Measurements from ENCODE around the gene MED26. TPM values are rescaled to one million over a fixed set of nuclear protein-coding genes. Genes with fewer than 3 reads are reported as not detected.
A peak's percentile ranks its signal among the peaks of the same experiment; 100 is the strongest.
"Not testable (repeated sequence)": the region's sequence is repeated elsewhere in the genome, so short reads cannot be mapped to it uniquely, and the experiment has no call there.

The MED26 gene
- total and polyA plus RNA-seq, 5 donors = 4.5 to 6.1 (median 5.4) TPM

- H3K27me3 ChIP-seq (ENCODE audit: control insufficient read depth, insufficient read depth) = no peaks in the 10 kb centered on the region
- H3K4me1 ChIP-seq (ENCODE audit: control insufficient read depth, insufficient read depth, low read length) = no peaks in the 10 kb centered on the region
- WGBS = 85% methylated on average over 8 of the region's 8 CpGs
- no peaks in the 10 kb centered on the region for H3K9me3 ChIP-seq (ENCODE audit: control insufficient read depth, low read length)
- DNase-seq (peak in 1 of 3 donors; percentile 31), ATAC-seq (no peak)
- no peak overlapping the region for H3K27ac ChIP-seq (ENCODE audit: low read length)
- H3K4me3 ChIP-seq (ENCODE audit: low read length) = no peak overlapping the region
- intact Hi-C loops (cut with DNase I) = no loop called here
Observed at GRCh38 chr19:16561382-16561781, 66.6 kb downstream of the MED26 start.

GRCh38 chr19:16559780-16560276 is 68.2 kb downstream of the MED26 start:
- Histone ChIP-seq H3K27ac (ENCODE audit: low read length) (no peak overlapping the region), H3K4me1 (ENCODE audit: control insufficient read depth, insufficient read depth, low read length) (no peaks in the 10 kb centered on the region)
- intact Hi-C loops (cut with DNase I) = no loop called here

DNA sequence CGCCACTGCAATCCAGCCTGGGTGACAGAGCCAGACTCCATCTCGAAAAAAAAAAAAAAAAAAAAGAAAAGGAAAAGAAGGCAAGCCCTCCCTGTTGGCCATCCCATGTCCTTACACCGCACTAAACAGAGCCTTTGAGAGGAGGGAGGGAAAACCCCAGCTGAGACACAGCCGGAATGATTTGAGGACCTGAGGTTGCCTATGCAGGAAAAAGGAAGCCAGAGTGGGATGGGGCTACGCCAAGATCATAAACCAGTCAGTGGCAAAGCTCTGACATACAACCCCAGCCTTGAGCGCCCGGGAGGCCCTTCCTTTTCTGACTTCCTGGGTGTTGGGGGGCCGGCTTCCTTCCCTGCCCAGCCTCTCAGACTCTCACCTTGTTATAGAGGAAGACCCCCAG is 73.2 kb downstream of the MED26 start:
- ATAC-seq = no peak
- Histone ChIP-seq H3K4me1 (ENCODE audit: control insufficient read depth, insufficient read depth, low read length) (no peaks in the 10 kb centered on the region), H3K27ac (ENCODE audit: low read length) (no peak overlapping the region), H3K27me3 (ENCODE audit: control insufficient read depth, insufficient read depth) (no peaks in the 10 kb centered on the region), H3K4me3 (ENCODE audit: low read length) (no peak overlapping the region), H3K9me3 (ENCODE audit: control insufficient read depth, low read length) (no peaks in the 10 kb centered on the region)
- 87% methylated on average over 8 of the region's 8 CpGs for WGBS
- DNase-seq = peak in 1 of 3 donors; percentile 20
- intact Hi-C loops (cut with DNase I) = no loop called here

More at GRCh38 chr19:16559780-16560276, 68.2 kb downstream of the MED26 start:
- 84% methylated on average over 10 of the region's 10 CpGs for WGBS
- ATAC-seq = no peak
- Histone ChIP-seq H3K9me3 (ENCODE audit: control insufficient read depth, low read length) (no peaks in the 10 kb centered on the region), H3K4me3 (ENCODE audit: low read length) (no peak overlapping the region), H3K27me3 (ENCODE audit: control insufficient read depth, insufficient read depth) (no peaks in the 10 kb centered on the region)
- DNase-seq = peak in 1 of 3 donors; percentile 15

DNA sequence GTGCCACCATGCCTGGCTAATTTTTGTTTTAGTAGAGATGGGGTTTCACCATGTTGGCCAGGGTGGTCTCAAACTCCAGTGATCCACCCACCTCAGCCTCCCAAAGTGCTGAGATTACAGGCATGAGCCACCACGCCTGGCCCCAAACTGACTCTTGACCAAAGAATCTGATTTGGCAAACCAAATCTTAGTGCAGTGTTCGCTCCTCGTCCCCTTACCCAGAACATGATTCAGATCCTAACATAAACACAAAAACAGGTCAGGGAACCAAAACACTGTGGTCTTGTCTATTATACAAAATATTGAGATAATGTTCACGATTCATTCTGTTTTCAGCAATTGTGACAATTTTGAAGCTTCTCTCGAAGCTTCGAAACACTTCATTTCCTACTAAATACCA is 76.1 kb downstream of the MED26 start:
- 92% methylated on average over 6 of the region's 6 CpGs for WGBS
- H3K27me3 ChIP-seq (ENCODE audit: control insufficient read depth, insufficient read depth); ATAC-seq; H3K27ac ChIP-seq (ENCODE audit: low read length); H3K9me3 ChIP-seq (ENCODE audit: control insufficient read depth, low read length); H3K4me3 ChIP-seq (ENCODE audit: low read length); intact Hi-C loops (cut with DNase I); H3K4me1 ChIP-seq (ENCODE audit: control insufficient read depth, insufficient read depth, low read length): not testable (repeated sequence)
- peak in 1 of 3 donors; percentile 5 for DNase-seq

GRCh38 chr19:16548956-16549355 is 79.0 kb downstream of the MED26 start:
- intact Hi-C loops (cut with DNase I) = no loop called here
- Histone ChIP-seq H3K4me3 (ENCODE audit: low read length) (no peak overlapping the region), H3K27ac (ENCODE audit: low read length) (no peak overlapping the region), H3K9me3 (ENCODE audit: control insufficient read depth, low read length) (no peaks in the 10 kb centered on the region), H3K27me3 (ENCODE audit: control insufficient read depth, insufficient read depth) (no peaks in the 10 kb centered on the region), H3K4me1 (ENCODE audit: control insufficient read depth, insufficient read depth, low read length) (no peaks in the 10 kb centered on the region)
- no peak for ATAC-seq
- 92% methylated on average over 4 of the region's 4 CpGs for WGBS
- peak in 1 of 3 donors; percentile 8 for DNase-seq

GRCh38 chr19:16544473-16545231 is 83.4 kb downstream of the MED26 start:
- no peak overlapping the region for H3K27ac ChIP-seq (ENCODE audit: low read length)
- no peak for DNase-seq
- H3K9me3 ChIP-seq (ENCODE audit: control insufficient read depth, low read length) = no peaks in the 10 kb centered on the region
- H3K4me3 ChIP-seq (ENCODE audit: low read length) = no peak overlapping the region
- WGBS = 91% methylated on average over 11 of the region's 11 CpGs
- H3K27me3 ChIP-seq (ENCODE audit: control insufficient read depth, insufficient read depth) = no peaks in the 10 kb centered on the region
- peaks cover 5% of the 10 kb centered on the region for H3K4me1 ChIP-seq (ENCODE audit: control insufficient read depth, insufficient read depth, low read length)
- ATAC-seq = no peak
- intact Hi-C loops (cut with DNase I) = no loop called here

DNA sequence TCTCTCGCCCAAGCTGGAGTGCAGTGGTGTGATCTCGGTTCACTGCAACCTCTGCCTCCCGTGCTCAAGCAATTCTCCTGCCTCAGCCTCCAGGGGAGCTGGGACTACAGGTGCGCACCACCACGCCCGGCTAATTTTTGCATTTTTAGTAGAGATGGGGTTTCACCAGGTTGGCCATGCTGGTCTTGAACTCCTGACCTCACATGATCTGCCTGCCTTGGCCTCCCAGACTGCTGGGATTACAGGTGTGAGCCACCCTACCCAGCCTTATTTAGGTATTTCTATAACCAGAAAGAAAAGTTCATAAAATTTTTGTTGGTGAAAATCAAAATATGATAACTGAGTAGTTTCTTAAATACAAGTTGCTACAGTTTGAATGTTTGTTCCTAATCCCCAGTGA is 84.3 kb downstream of the MED26 start:
- intact Hi-C loops (cut with DNase I); H3K4me3 ChIP-seq (ENCODE audit: low read length); H3K9me3 ChIP-seq (ENCODE audit: control insufficient read depth, low read length); H3K27ac ChIP-seq (ENCODE audit: low read length); ATAC-seq; H3K27me3 ChIP-seq (ENCODE audit: control insufficient read depth, insufficient read depth); H3K4me1 ChIP-seq (ENCODE audit: control insufficient read depth, insufficient read depth, low read length): not testable (repeated sequence)
- DNase-seq = peak in 1 of 3 donors; percentile 16
- 86% methylated on average over 6 of the region's 6 CpGs for WGBS

DNA sequence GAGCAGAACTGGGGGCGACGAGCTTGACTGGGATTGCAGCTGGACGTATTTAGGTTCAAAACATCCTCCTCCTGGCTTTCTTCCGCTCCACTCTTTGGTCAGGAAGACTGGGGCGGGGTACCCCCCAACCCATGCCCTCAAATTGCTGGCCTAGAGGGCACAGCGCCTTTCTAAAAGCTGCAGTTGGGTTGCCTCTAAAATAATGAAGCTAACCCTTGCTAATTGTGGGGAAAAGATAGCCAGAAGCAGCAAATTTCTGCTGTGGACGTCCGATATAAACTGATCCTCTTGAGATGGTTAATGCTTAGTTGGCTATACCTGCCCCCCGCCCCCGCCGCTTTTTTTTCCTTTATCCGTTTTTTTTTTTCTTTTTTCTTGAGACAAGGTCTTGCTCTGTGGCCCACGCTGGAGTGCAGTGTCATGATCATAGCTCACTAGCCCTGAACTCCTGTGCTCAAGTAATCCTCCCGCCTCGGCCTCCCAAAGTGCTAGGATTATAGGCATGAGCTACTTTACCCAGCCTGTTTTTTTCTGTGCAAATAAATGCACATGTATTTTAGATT is 85.0 kb downstream of the MED26 start:
- intact Hi-C loops (cut with DNase I) = no loop called here
- Histone ChIP-seq H3K4me1 (ENCODE audit: control insufficient read depth, insufficient read depth, low read length) (peaks cover 5% of the 10 kb centered on the region), H3K9me3 (ENCODE audit: control insufficient read depth, low read length) (no peaks in the 10 kb centered on the region), H3K4me3 (ENCODE audit: low read length) (peak overlapping the region; percentile 85), H3K27me3 (ENCODE audit: control insufficient read depth, insufficient read depth) (no peaks in the 10 kb centered on the region), H3K27ac (ENCODE audit: low read length) (peak overlapping the region; percentile 16)
- WGBS = 5% methylated on average over 15 of the region's 15 CpGs
- DNase-seq (peak in 1 of 3 donors; percentile 31), ATAC-seq (no peak)

- Histone ChIP-seq H3K4me1 (ENCODE audit: control insufficient read depth, insufficient read depth, low read length) (peaks cover 5% of the 10 kb centered on the region), H3K27me3 (ENCODE audit: control insufficient read depth, insufficient read depth) (no peaks in the 10 kb centered on the region), H3K27ac (ENCODE audit: low read length) (peak within 1 kb of the TSS; percentile 48), H3K4me3 (ENCODE audit: low read length) (peak within 1 kb of the TSS; percentile 85), H3K9me3 (ENCODE audit: control insufficient read depth, low read length) (no peaks in the 10 kb centered on the region)
- DNase-seq (peak; percentile 96 to 98 (median 98)), ATAC-seq (peak; percentile 96 to 97)
- intact Hi-C loops (cut with DNase I) = no loop called here
- WGBS = under 1% methylated on average over 108 of the region's 108 CpGs
Observed at GRCh38 chr19:16542045-16542909, 85.7 kb downstream of the MED26 start, which contains the start of gene CHERP. Gene CHERP, minus strand, starts transcription at chr19:16542437. Its CDS starts 59 bp downstream, at chr19:16542378.

DNA sequence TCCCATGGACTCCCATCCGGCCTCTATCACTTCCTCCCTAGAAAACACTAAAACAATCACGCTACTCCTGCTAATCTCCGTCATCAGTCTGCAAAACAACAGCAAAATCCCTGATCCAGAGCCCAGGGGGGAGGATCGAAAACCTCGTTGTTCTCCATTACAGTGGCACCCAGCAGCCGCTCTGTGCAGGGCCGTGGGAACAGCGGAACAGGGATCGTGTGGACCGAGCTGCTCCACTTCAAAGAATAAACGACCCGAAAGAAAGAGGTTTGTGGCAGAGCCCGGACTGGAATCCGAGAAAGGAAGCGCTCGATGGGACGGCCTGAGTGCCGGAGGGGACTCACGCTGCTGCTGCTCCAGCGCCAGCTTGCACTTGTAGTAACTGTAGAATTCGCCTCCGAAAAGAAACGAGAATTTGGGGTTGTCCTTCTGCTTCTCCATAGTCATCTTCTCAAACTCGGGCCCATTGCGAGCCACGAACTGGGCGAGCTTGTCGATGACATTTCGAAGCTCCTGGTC is 86.4 kb downstream of the MED26 start:
- DNase-seq (no peak), ATAC-seq (no peak)

More for the DNA sequence above, 86.4 kb downstream of the MED26 start:
- 1% methylated on average over 29 of the region's 29 CpGs for WGBS
- H3K4me3 ChIP-seq (ENCODE audit: low read length) = peak overlapping the region; percentile 85
- peaks cover 5% of the 10 kb centered on the region for H3K4me1 ChIP-seq (ENCODE audit: control insufficient read depth, insufficient read depth, low read length)
- intact Hi-C loops (cut with DNase I) = no loop called here
- no peaks in the 10 kb centered on the region for H3K9me3 ChIP-seq (ENCODE audit: control insufficient read depth, low read length)
- peak overlapping the region; percentile 48 for H3K27ac ChIP-seq (ENCODE audit: low read length)
- no peaks in the 10 kb centered on the region for H3K27me3 ChIP-seq (ENCODE audit: control insufficient read depth, insufficient read depth)
